CD4-positive, alpha-beta T cell (primary cell): ENCODE measurements around the gene SLC1A3. TPM values are rescaled to one million over a fixed set of nuclear protein-coding genes. Genes with fewer than 3 reads are reported as not detected.

Source experiments
- ATAC-seq: fragments of 200-7000 bp; cut with Tn5 transposase; one replicate; pipeline ENCODE4 v1.10.0; 2022; ENCODE audit warnings: mild to moderate bottlenecking; ENCODE audit not compliant: poor library complexity
- CTCF ChIA-PET: fragments of 350-600 bp; sonication (Branson Sonifier 250); formaldehyde crosslinking; loops from one replicate; lab custom pipeline; 2021; ENCODE audit warnings: antibody characterized with exemption, inconsistent platforms; lab: Charles Lee
- POLR2A ChIA-PET: fragments of 350-600 bp; sonication (Branson Sonifier 250); formaldehyde crosslinking; loops from one replicate; lab custom pipeline; 2021; ENCODE audit warnings: antibody characterized with exemption, inconsistent platforms; lab: Charles Lee
- DNase-seq, 14 experiments: peaks; one replicate each; pipeline ENCODE4 v3.0.0-alpha.2; 2013 to 2020; ENCODE audit warnings: mixed read lengths in 2 of 14
- H3K27ac ChIP-seq, 2 donors: one replicate each; pipeline versions ENCODE4 v1.5.1 to v1.7.0; 2013; ENCODE audit warnings: low read length in 2 of 2, low read depth in 1 of 2, mild to moderate bottlenecking in 1 of 2
- H3K27me3 ChIP-seq, 2 experiments: 1 replicate in 1 of 2; 2 replicates in 1 of 2; pipeline versions ENCODE4 v1.6.1 to v1.7.0; 2013; ENCODE audit warnings: low read length in 2 of 2, control low read depth in 1 of 2, mild to moderate bottlenecking in 1 of 2, moderate library complexity in 1 of 2; ENCODE audit not compliant: insufficient read depth in 2 of 2, control insufficient read depth in 1 of 2
- H3K36me3 ChIP-seq: one replicate; pipeline ENCODE4 v1.6.1; 2013; ENCODE audit warnings: low read length, control low read depth; ENCODE audit not compliant: insufficient read depth
- H3K4me1 ChIP-seq: one replicate; pipeline ENCODE4 v1.6.1; 2013; ENCODE audit warnings: low read length, control low read depth; ENCODE audit not compliant: insufficient read depth
- H3K4me3 ChIP-seq: one replicate; pipeline ENCODE4 v1.5.1; 2013; ENCODE audit warnings: mild to moderate bottlenecking, low read length, moderate library complexity
- H3K9me3 ChIP-seq, 2 experiments: 1 replicate in 1 of 2; 2 replicates in 1 of 2; pipeline versions ENCODE4 v1.6.1 to v1.7.0; 2013; ENCODE audit warnings: low read length in 2 of 2, mild to moderate bottlenecking in 2 of 2, control low read depth in 1 of 2, moderate library complexity in 1 of 2; ENCODE audit not compliant: control insufficient read depth in 1 of 2, insufficient read depth in 1 of 2
- H3K27ac Mint-ChIP-seq: one replicate; pipeline ENCODE4 v1.8.0; 2020; ENCODE audit warnings: mixed read lengths
- H3K27me3 Mint-ChIP-seq: one replicate; pipeline ENCODE4 v1.8.0; 2021; ENCODE audit warnings: mixed read lengths
- H3K36me3 Mint-ChIP-seq: one replicate; pipeline ENCODE4 v1.8.0; 2021; ENCODE audit warnings: low read depth, mixed read lengths
- H3K4me1 Mint-ChIP-seq: one replicate; pipeline ENCODE4 v1.8.0; 2021; ENCODE audit warnings: low read depth, mixed read lengths
- H3K4me3 Mint-ChIP-seq: one replicate; pipeline ENCODE4 v1.8.0; 2020; ENCODE audit warnings: mild to moderate bottlenecking, mixed read lengths
- H3K9me3 Mint-ChIP-seq: one replicate; pipeline ENCODE4 v1.8.0; 2020; ENCODE audit warnings: mixed read lengths
- CTCF ChIP-seq: fragments of 200-600 bp; IDR thresholded peaks from one replicate; pipeline ENCODE4 v1.8.0; 2022; ENCODE audit warnings: antibody characterized with exemption, mild to moderate bottlenecking
- intact Hi-C, 2 experiments: fragments of 100-400 bp; cut with DNase I in 1 of 2; cut with micrococcal nuclease in 1 of 2; formaldehyde crosslinking; loops; one replicate each; pipeline versions ENCODE4 v1.15.1 to v1.9.0; 2023 to 2025; cut with DNase I, micrococcal nuclease
- total RNA-seq, 174 experiments: library from RNA in 2 of 174; stranded (reverse) in 2 of 174; gene quantifications; one replicate each; pipeline ENCODE4 v1.2.3 and lab custom pipeline; 2021 to 2026

The SLC1A3 gene
- total RNA-seq, 2 experiments from 2014 or later, result not detected

- no peak for ATAC-seq
Measured at GRCh38 chr5:36632363-36632664, 25.9 kb downstream of the SLC1A3 start.

GRCh38 chr5:36635721-36636390 is 29.4 kb downstream of the SLC1A3 start:
- no peak for TF ChIP-seq CTCF
- Mint-ChIP-seq H3K36me3 (no peaks in the 10 kb centered on the region), H3K4me3 (no peak overlapping the region), H3K9me3 (no peaks in the 10 kb centered on the region), H3K4me1 (no peaks in the 10 kb centered on the region), H3K27ac (no peak overlapping the region), H3K27me3 (peaks cover 31% of the 10 kb centered on the region)
- Histone ChIP-seq H3K4me1 (no peaks in the 10 kb centered on the region), H3K36me3 (no peaks in the 10 kb centered on the region), H3K27me3 (no peaks in the 10 kb centered on the region), H3K4me3 (no peak overlapping the region), H3K9me3 (no peaks in the 10 kb centered on the region), H3K27ac (no peak overlapping the region)
- CTCF ChIA-PET, result no interaction called here
- DNase-seq (no peak), ATAC-seq (no peak)
- intact Hi-C loops, result no loop called here
- POLR2A ChIA-PET, result no interaction called here

More at GRCh38 chr5:36632363-36632664, 25.9 kb downstream of the SLC1A3 start:
- Histone ChIP-seq H3K9me3 (no peaks in the 10 kb centered on the region), H3K27ac (no peak overlapping the region), H3K27me3 (peaks cover 0 to 5% of the 10 kb centered on the region in 2 experiments), H3K4me3 (no peak overlapping the region), H3K36me3 (no peaks in the 10 kb centered on the region), H3K4me1 (no peaks in the 10 kb centered on the region)
- no peak for DNase-seq
- Mint-ChIP-seq H3K9me3 (no peaks in the 10 kb centered on the region), H3K27ac (no peak overlapping the region), H3K4me3 (no peak overlapping the region), H3K27me3 (peaks cover 15% of the 10 kb centered on the region), H3K4me1 (no peaks in the 10 kb centered on the region), H3K36me3 (no peaks in the 10 kb centered on the region)
- TF ChIP-seq CTCF, result no peak
- CTCF ChIA-PET, result no interaction called here
- POLR2A ChIA-PET, result no interaction called here
- intact Hi-C loops, result no loop called here

- ATAC-seq, result no peak
- POLR2A ChIA-PET, result no interaction called here
- H3K27me3 Mint-ChIP-seq, result peaks cover 31% of the 10 kb centered on the region
Measured at GRCh38 chr5:36637101-36637500, 30.7 kb downstream of the SLC1A3 start.

More at GRCh38 chr5:36637101-36637500, 30.7 kb downstream of the SLC1A3 start:
- no peak for DNase-seq
- Histone ChIP-seq H3K27me3 (no peaks in the 10 kb centered on the region), H3K36me3 (no peaks in the 10 kb centered on the region), H3K27ac (no peak overlapping the region), H3K4me3 (no peak overlapping the region), H3K4me1 (no peaks in the 10 kb centered on the region), H3K9me3 (no peaks in the 10 kb centered on the region)
- Mint-ChIP-seq H3K9me3 (no peaks in the 10 kb centered on the region), H3K27ac (no peak overlapping the region), H3K4me3 (no peak overlapping the region), H3K4me1 (no peaks in the 10 kb centered on the region), H3K36me3 (no peaks in the 10 kb centered on the region)
- intact Hi-C loops, result no loop called here
- CTCF ChIA-PET, result no interaction called here
- no peak for TF ChIP-seq CTCF
